T-helper 1 cell treated with Interleukin-12 subunit alpha and Interleukin-12 subunit beta and Interleukin-4 antibody, amounts not matched to agents 30 μg/mL and 1 μg/mL, for 36 hours (primary cell): ENCODE data around the gene LPCAT3.
"Not testable (repeated sequence)": the region's sequence is repeated elsewhere in the genome, so short reads cannot be mapped to it uniquely, and the experiment has no call there.

Source experiments
- H3K27ac Mint-ChIP-seq: one replicate; pipeline ENCODE4 v1.8.0; 2021; ENCODE audit warnings: mild to moderate bottlenecking, mixed read lengths
- H3K27me3 Mint-ChIP-seq: one replicate; pipeline ENCODE4 v1.8.0; 2021; ENCODE audit warnings: low read depth, mixed read lengths
- H3K36me3 Mint-ChIP-seq: one replicate; pipeline ENCODE4 v1.8.0; 2021; ENCODE audit warnings: low read depth, mixed read lengths
- H3K4me1 Mint-ChIP-seq: one replicate; pipeline ENCODE4 v1.8.0; 2021; ENCODE audit warnings: low read depth, mixed read lengths
- H3K4me3 Mint-ChIP-seq: one replicate; pipeline ENCODE4 v1.8.0; 2021; ENCODE audit warnings: mild to moderate bottlenecking, moderate library complexity, mixed read lengths
- H3K9me3 Mint-ChIP-seq: one replicate; pipeline ENCODE4 v1.8.0; 2021; ENCODE audit warnings: mixed read lengths

Gene LPCAT3

DNA sequence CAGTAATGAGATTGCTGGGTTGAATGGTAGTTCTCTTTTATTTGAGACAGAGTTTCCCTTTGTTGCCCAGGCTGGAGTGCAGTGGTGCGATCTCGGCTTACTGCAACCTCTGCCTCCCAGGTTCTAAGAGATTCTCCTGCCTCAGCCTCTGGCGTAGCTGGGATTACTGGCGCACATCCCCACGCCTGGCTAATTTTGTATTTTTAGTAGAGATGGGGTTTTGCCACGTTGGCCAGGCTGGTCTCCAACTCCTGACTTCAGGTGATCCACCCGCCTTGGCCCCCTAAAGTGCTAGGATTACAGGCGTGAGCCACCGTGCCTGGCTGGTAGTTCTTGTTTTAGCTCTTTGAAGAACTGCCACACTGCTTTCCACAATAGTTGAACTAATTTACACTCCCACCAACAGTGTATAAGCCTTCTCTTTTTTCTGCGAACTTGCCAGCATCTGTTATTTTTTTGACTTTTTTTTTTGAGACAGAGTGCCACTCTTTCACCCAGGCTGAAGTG lies 31.2 kb upstream of the LPCAT3 start:
- Mint-ChIP-seq H3K27me3 (peaks cover 36% of the 10 kb centered on the region), H3K4me1 (peaks cover 16% of the 10 kb centered on the region), H3K27ac (peak overlapping the region; percentile 0)
- H3K36me3 Mint-ChIP-seq, H3K4me3 Mint-ChIP-seq, H3K9me3 Mint-ChIP-seq: not testable (repeated sequence)

DNA sequence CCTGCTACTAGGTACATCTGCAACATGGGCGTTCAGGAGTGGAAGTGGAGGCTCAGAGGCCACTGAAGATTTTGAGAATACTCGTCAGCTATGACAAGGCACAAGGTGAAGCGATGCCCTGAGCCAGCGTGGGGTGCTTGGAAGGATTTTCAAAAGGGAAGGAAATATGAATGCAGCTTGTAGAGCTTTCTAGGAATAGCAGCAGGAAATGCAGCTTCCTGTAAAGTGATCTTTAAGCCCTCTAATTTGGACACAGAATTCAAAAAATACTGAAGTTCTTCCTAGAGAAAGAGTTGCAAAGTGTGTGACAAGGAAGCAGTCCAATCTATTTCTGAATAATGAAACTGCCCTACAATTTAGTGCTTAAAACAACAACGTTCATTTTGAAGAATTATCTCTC lies 29.0 kb upstream of the LPCAT3 start:
- H3K36me3 Mint-ChIP-seq = no peaks in the 10 kb centered on the region
- peak overlapping the region; percentile 53 for H3K27ac Mint-ChIP-seq
- peak overlapping the region; percentile 35 for H3K4me3 Mint-ChIP-seq
- H3K9me3 Mint-ChIP-seq = no peaks in the 10 kb centered on the region
- H3K27me3 Mint-ChIP-seq = peaks cover 20% of the 10 kb centered on the region
- peaks cover 16% of the 10 kb centered on the region for H3K4me1 Mint-ChIP-seq

DNA sequence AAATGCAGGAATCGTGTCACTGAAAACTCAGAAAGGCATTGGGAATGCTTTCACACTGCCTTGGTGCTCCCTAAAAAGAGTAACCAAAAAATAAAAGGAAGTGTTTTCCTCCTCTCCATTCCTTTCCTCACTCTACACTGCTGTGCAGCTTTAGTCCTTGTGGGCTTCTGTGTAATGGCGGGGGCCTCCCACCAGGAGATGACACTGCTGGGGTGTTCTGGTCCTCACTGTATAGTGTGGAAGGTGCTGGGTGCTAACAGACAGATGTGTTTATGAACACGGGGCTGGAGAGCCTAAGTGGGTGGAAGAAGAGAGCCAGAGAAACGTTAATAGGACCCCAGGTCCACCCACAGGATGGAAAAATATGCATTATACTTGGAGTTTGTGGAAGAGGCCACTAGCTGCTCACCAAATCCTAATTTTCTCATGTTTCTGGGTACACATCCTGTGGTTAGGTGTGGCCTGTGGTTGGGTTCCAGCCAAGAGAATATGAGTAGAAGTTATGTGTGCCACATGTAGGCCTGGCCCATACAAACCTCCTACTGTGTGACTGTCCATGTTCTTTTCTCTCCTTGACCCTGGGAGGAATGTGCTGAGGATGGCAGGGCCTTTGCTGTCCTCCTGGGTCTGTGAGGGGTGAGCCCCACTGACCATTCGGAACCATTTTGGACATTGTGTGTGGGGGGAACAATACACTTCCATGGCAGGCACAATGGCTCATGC lies 28.3 kb upstream of the LPCAT3 start:
- Mint-ChIP-seq H3K36me3 (no peaks in the 10 kb centered on the region), H3K9me3 (no peaks in the 10 kb centered on the region), H3K27me3 (peaks cover 13% of the 10 kb centered on the region), H3K27ac (peak overlapping the region; percentile 11), H3K4me3 (no peak overlapping the region), H3K4me1 (peaks cover 16% of the 10 kb centered on the region)

DNA sequence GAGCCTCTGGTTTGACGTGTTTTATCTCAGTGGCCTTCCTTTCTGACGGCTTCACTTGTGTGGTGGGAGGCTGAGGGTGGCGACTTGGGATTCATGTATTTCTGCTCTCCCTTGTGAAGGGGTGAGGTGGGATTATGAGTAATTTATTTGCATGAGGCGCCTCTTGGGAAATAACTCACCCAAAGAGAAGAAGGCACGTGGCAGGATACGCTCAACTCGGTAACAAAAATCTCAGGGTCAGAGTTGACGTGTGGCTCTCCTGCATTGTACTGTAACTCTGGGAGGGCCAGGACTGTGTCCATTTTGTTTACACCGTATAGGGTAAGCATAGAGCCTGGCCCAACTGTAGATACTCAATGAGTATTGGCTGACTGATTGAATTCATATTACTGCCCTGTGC lies 27.6 kb upstream of the LPCAT3 start:
- H3K27ac Mint-ChIP-seq = no peak overlapping the region
- H3K9me3 Mint-ChIP-seq = no peaks in the 10 kb centered on the region
- peaks cover 8% of the 10 kb centered on the region for H3K27me3 Mint-ChIP-seq
- H3K4me3 Mint-ChIP-seq = no peak overlapping the region
- no peaks in the 10 kb centered on the region for H3K36me3 Mint-ChIP-seq
- H3K4me1 Mint-ChIP-seq = peaks cover 16% of the 10 kb centered on the region

DNA sequence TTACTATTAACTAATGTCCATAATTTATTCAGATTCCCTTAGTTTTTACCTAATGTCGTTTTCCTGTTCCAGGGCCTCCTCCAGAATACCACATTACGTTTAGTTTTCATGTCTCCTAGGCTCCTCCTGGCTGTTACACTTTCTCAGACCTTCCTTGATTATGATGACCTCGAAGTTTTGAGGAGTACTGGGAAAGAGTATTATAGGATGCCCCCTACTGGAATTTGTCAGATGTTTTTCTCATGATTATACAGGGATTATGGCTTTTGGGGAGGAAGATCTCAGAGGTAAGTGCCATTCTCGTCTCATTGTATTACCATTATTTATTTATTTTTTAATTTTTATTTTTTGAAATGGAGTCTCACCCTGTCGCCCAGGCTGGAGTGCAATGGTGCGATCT lies 24.6 kb upstream of the LPCAT3 start:
- Mint-ChIP-seq H3K27ac (no peak overlapping the region), H3K4me1 (peaks cover 15% of the 10 kb centered on the region), H3K27me3 (no peaks in the 10 kb centered on the region), H3K36me3 (no peaks in the 10 kb centered on the region), H3K9me3 (no peaks in the 10 kb centered on the region), H3K4me3 (no peak overlapping the region)

DNA sequence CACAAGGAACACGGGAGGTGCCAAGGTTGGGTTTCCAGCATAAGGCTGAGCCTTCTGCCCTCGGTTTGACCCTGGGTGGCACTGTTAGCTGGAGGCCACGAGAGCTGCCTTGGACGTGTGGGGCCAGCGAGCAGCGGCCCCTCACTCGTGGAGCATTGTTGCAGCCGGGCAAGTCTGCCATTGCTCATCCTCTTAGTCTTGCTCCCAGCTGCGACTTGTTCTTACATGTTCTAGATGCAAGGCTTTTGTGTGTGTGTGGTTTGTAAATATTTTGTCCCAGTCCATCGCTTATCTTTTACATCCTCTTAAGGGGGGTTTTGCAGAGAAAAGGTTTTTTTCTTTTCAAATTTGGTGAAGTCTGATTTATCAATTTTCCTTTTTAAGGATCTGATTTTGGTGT lies 21.1 kb upstream of the LPCAT3 start:
- no peak overlapping the region for H3K4me3 Mint-ChIP-seq
- H3K4me1 Mint-ChIP-seq = peaks cover 2% of the 10 kb centered on the region
- H3K27me3 Mint-ChIP-seq = no peaks in the 10 kb centered on the region
- no peak overlapping the region for H3K27ac Mint-ChIP-seq
- no peaks in the 10 kb centered on the region for H3K36me3 Mint-ChIP-seq
- H3K9me3 Mint-ChIP-seq = no peaks in the 10 kb centered on the region

DNA sequence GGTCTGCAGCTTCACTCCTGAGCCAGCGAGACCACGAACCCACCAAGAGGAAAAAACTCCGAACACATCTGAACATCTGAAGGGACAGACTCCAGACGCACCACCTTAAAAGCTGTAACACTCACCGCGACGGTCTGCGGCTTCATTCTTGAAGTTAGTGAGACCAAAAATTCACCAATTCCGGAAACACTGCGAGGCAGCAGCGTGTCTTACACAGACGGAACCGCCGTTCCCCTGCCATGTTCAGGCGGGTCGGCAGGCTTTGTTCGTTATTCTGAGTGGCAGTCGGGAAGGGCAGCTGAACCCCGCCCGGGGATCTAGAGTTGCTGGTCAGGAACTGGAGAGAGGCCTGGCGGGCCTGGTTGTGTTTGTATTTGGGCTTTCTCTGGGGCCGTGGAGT lies 20.3 kb upstream of the LPCAT3 start:
- Mint-ChIP-seq H3K9me3 (no peaks in the 10 kb centered on the region), H3K4me1 (peaks cover 2% of the 10 kb centered on the region), H3K4me3 (no peak overlapping the region), H3K27me3 (peaks cover 5% of the 10 kb centered on the region), H3K27ac (no peak overlapping the region), H3K36me3 (no peaks in the 10 kb centered on the region)

DNA sequence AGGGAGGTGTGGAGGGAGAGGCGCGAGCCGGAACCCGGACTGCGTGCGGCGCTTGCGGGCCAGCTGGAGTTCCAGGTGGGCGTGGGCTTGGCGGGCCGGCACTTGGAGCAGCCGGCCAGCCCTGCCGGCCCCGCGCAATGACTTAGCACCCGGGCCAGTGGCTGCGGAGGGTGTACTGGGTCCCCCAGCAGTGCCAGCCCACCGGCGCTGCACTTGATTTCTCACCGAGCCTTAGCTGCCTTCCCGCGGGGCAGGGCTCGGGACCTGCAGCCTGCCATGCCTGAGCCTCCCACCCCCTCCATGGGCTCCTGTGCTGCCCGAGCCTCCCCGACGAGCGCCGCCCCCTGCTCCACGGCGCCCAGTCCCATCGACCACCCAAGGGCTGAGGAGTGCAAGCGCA lies 19.1 kb upstream of the LPCAT3 start:
- H3K27ac Mint-ChIP-seq, H3K36me3 Mint-ChIP-seq, H3K4me1 Mint-ChIP-seq, H3K4me3 Mint-ChIP-seq, H3K9me3 Mint-ChIP-seq, H3K27me3 Mint-ChIP-seq: not testable (repeated sequence)

DNA sequence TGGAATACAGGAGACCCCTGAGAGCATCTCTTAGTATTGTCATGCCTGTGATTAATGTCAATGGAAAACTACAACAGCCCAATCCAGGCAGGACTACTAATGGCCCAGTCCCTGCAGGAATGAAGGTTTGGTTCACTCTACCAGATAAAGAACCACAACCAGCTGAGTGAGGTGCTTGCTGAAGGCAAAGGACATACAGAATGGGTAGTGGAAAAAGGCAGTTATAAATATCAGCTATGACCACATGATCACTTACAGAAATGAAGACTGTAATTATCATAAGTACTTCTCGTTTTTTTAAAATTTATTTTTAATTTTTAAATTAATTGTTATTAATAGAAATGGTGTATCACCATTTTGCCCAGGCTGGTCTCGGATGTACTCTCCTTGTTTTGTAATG lies 17.2 kb upstream of the LPCAT3 start:
- Mint-ChIP-seq H3K9me3 (no peaks in the 10 kb centered on the region), H3K27ac (no peak overlapping the region), H3K4me3 (no peak overlapping the region), H3K36me3 (no peaks in the 10 kb centered on the region), H3K4me1 (peaks cover 2% of the 10 kb centered on the region), H3K27me3 (peaks cover 8% of the 10 kb centered on the region)

DNA sequence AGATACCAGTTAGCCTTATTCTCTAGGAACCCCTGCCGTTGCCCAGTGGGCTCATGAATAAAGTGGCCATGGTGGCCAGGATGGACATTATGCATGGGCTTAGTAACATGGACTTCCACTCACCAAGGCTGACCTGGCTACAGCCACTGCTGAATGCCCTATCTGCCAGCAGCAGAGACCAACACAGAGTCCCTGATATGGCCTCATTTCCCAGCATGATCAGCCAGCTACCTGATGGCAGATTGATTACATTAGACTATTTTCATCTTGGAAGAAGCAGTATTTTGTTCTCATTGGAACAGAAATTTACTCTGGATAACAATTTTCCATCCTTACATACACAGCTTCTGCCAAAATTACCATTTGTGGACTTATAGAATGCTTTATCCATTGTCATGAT lies 16.2 kb upstream of the LPCAT3 start:
- peaks cover 2% of the 10 kb centered on the region for H3K4me1 Mint-ChIP-seq
- H3K27me3 Mint-ChIP-seq = peaks cover 8% of the 10 kb centered on the region
- no peak overlapping the region for H3K4me3 Mint-ChIP-seq
- no peak overlapping the region for H3K27ac Mint-ChIP-seq
- no peaks in the 10 kb centered on the region for H3K9me3 Mint-ChIP-seq
- no peaks in the 10 kb centered on the region for H3K36me3 Mint-ChIP-seq

DNA sequence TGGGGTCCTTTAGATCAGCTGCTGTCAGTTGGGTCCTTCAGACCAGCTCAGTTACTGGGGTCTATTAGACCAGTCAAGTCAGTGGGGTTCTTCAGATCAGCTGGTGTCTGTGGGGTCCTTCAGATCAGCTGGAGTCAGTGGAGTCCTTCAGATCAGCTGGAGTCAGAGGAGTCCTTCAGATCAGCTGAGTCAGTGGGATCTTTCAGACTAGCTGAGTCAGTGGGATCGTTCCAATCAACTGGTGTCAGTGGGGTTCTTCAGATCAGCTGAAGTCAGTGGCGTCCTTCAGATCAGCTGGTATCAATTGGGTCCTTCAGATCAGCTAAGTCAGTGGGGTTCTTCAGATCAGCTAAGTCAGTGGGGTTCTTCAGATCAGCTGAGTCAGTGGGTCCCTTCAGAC lies 14.7 kb upstream of the LPCAT3 start:
- Mint-ChIP-seq H3K4me1 (peaks cover 2% of the 10 kb centered on the region), H3K9me3 (no peaks in the 10 kb centered on the region), H3K27me3 (peaks cover 8% of the 10 kb centered on the region), H3K4me3 (no peak overlapping the region), H3K36me3 (no peaks in the 10 kb centered on the region), H3K27ac (no peak overlapping the region)

DNA sequence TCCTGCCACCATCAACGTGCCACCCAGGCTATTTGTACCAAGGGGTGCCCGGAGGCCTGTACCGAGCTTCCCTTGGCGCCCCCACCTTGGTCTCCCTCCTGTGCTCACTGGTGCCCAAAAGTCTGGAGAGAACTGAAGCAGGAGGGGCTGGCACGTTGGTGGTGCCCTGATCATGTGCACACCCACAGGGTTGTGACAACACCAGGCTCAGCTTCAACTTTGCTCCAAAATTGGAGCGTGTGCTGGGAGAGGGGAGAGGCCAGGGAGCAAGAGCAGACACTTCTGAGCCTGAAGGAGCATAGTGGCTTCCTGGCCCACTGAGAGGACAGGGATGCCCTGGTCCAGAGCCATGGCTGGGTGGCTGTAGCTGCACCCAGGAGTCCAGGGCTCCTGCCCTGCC lies 13.0 kb upstream of the LPCAT3 start:
- no peaks in the 10 kb centered on the region for H3K9me3 Mint-ChIP-seq
- peaks cover 11% of the 10 kb centered on the region for H3K27me3 Mint-ChIP-seq
- H3K27ac Mint-ChIP-seq = no peak overlapping the region
- H3K36me3 Mint-ChIP-seq = no peaks in the 10 kb centered on the region
- H3K4me3 Mint-ChIP-seq = no peak overlapping the region
- H3K4me1 Mint-ChIP-seq = no peaks in the 10 kb centered on the region

DNA sequence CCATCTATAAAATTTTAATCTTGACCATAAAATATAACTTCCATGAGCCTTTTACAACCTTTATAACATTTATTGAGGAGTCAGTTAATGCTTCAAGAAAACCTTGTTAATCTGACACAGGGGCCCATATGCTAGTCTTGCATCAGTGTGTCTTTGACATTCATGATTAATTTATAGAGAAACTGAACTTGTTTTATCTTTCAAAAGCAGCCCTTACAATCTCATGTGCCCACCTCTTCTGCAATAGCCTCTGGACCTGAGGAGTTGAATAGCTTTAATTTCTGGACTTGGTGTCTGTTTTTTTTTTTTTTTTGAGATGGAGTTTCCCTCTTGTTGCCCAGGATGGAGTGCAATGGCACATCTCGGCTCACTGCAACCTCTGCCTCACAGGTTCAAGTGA lies 8.6 kb upstream of the LPCAT3 start:
- Mint-ChIP-seq H3K27ac (no peak overlapping the region), H3K27me3 (peaks cover 7% of the 10 kb centered on the region), H3K36me3 (no peaks in the 10 kb centered on the region), H3K4me3 (no peak overlapping the region), H3K4me1 (no peaks in the 10 kb centered on the region), H3K9me3 (no peaks in the 10 kb centered on the region)

DNA sequence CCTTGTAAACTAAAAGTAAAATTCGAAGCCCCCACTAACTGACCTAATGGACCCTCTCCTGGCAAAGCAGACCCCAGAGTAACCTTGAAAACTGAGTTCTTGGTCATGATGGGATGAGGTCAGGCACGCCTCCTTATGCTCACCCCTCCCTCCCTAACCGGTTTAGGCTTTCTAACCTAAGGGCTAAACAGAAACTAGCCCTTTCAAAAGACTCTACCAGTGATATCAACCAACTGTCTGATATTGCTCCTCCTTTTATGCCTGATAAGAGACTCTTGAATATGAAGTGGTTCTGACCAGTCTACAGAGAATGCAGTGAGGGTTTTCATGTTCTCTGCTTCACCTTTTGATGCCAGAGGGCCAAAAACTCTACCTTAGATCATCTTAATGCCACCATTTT lies 4.8 kb upstream of the LPCAT3 start:
- Mint-ChIP-seq H3K4me3 (no peak overlapping the region), H3K27me3 (peaks cover 7% of the 10 kb centered on the region), H3K4me1 (peaks cover 1% of the 10 kb centered on the region), H3K27ac (no peak overlapping the region), H3K9me3 (no peaks in the 10 kb centered on the region), H3K36me3 (no peaks in the 10 kb centered on the region)

DNA sequence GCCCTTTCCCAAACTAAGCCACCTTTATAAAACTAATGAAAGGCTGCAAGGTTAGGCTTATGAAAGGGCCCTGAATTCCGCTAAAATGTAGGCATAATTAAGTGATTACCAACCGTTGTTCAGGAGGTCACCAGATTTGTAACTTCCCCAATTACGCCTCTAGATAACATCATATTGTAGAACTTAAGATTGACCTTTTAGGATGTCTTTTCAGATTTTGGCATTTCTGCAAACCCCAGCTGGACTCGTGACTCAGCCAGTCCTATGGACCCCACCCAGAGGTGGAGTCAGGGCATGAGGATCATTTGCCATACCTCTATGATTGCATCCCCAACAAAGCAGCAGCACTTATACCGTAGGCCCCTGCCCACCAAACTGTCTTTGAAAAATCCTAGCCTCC lies 3.7 kb upstream of the LPCAT3 start:
- H3K4me1 Mint-ChIP-seq = peaks cover 11% of the 10 kb centered on the region
- H3K9me3 Mint-ChIP-seq = no peaks in the 10 kb centered on the region
- peaks cover 2% of the 10 kb centered on the region for H3K36me3 Mint-ChIP-seq
- no peak overlapping the region for H3K4me3 Mint-ChIP-seq
- peaks cover 6% of the 10 kb centered on the region for H3K27me3 Mint-ChIP-seq
- no peak overlapping the region for H3K27ac Mint-ChIP-seq
